Stimulated activated CD8-positive, alpha-beta memory T cell treated with anti-CD3 and anti-CD28 coated beads, Interleukin-4, amount 100 ng/mL, for 1 hour (primary cell): ENCODE measurements around the gene TNRC6A.
"Not testable (repeated sequence)": the region's sequence is repeated elsewhere in the genome, so short reads cannot be mapped to it uniquely, and the experiment has no call there.

ENCODE experiments used
- DNase-seq, 2 donors: peaks; one replicate each; pipeline ENCODE4 v3.0.0-alpha.2; 2020; ENCODE audit warnings: low read depth in 2 of 2, low spot score in 1 of 2

Gene TNRC6A

GRCh38 chr16:24810951-24811843 lies 81.7 kb downstream of the TNRC6A start:
- no peak for DNase-seq

- not testable (repeated sequence) for DNase-seq
Measured at GRCh38 chr16:24812813-24813212, 83.4 kb downstream of the TNRC6A start.

GRCh38 chr16:24815021-24815420 lies 85.6 kb downstream of the TNRC6A start:
- DNase-seq: no peak

GRCh38 chr16:24816688-24817087 lies 87.2 kb downstream of the TNRC6A start:
- no peak for DNase-seq

GRCh38 chr16:24819462-24820040 lies 90.1 kb downstream of the TNRC6A start:
- no peak for DNase-seq

GRCh38 chr16:24820522-24820921 lies 91.1 kb downstream of the TNRC6A start:
- no peak for DNase-seq

GRCh38 chr16:24821129-24821528 lies 91.7 kb downstream of the TNRC6A start:
- no peak for DNase-seq

- DNase-seq: no peak
Measured at GRCh38 chr16:24822542-24822941, 93.1 kb downstream of the TNRC6A start.

GRCh38 chr16:24822974-24823373 lies 93.5 kb downstream of the TNRC6A start:
- DNase-seq: no peak

GRCh38 chr16:24825696-24826095 lies 96.2 kb downstream of the TNRC6A start:
- no peak for DNase-seq

GRCh38 chr16:24826096-24826690 lies 96.7 kb downstream of the TNRC6A start:
- no peak for DNase-seq

- no peak for DNase-seq
Measured at GRCh38 chr16:24826817-24827566, 97.5 kb downstream of the TNRC6A start.

GRCh38 chr16:24829153-24829552 lies 99.7 kb downstream of the TNRC6A start:
- no peak for DNase-seq

- DNase-seq: no peak
Measured at GRCh38 chr16:24833352-24833751, 103.9 kb downstream of the TNRC6A start.

- DNase-seq: no peak
Measured at GRCh38 chr16:24834459-24835335, 105.2 kb downstream of the TNRC6A start.

GRCh38 chr16:24836836-24837235 lies 107.4 kb downstream of the TNRC6A start:
- no peak for DNase-seq

- DNase-seq: no peak
Measured at GRCh38 chr16:24837969-24838368, 108.5 kb downstream of the TNRC6A start.

GRCh38 chr16:24838554-24839266 lies 109.3 kb downstream of the TNRC6A start:
- no peak for DNase-seq

- DNase-seq: no peak
Measured at GRCh38 chr16:24839347-24839972, 110.0 kb downstream of the TNRC6A start.
